Activated naive CD4-positive, alpha-beta T cell treated with anti-CD3 and anti-CD28 coated beads, Interleukin-2, amount 50 U/mL, for 24 hours (primary cell): Measurements from ENCODE around the gene CPN2.

Experiments used
- H3K27ac Mint-ChIP-seq: one replicate; pipeline ENCODE4 v1.8.0; 2021; ENCODE audit warnings: mild to moderate bottlenecking, mixed read lengths
- H3K27me3 Mint-ChIP-seq: one replicate; pipeline ENCODE4 v1.8.0; 2021; ENCODE audit warnings: mixed read lengths
- H3K36me3 Mint-ChIP-seq: one replicate; pipeline ENCODE4 v1.8.0; 2021; ENCODE audit warnings: mixed read lengths
- H3K4me1 Mint-ChIP-seq: one replicate; pipeline ENCODE4 v1.8.0; 2021; ENCODE audit warnings: mixed read lengths
- H3K4me3 Mint-ChIP-seq: one replicate; pipeline ENCODE4 v1.8.0; 2021; ENCODE audit warnings: mild to moderate bottlenecking, mixed read lengths
- H3K9me3 Mint-ChIP-seq: one replicate; pipeline ENCODE4 v1.8.0; 2021; ENCODE audit warnings: mixed read lengths

Gene CPN2

GRCh38 chr3:194370753-194371152 lies 19.6 kb upstream of the CPN2 start:
- peaks cover 16% of the 10 kb centered on the region for H3K27me3 Mint-ChIP-seq
- peaks cover 3% of the 10 kb centered on the region for H3K4me1 Mint-ChIP-seq
- no peaks in the 10 kb centered on the region for H3K36me3 Mint-ChIP-seq
- no peak overlapping the region for H3K27ac Mint-ChIP-seq
- no peaks in the 10 kb centered on the region for H3K9me3 Mint-ChIP-seq
- H3K4me3 Mint-ChIP-seq, result no peak overlapping the region

- H3K27ac Mint-ChIP-seq, result no peak within 1 kb of the TSS
- H3K36me3 Mint-ChIP-seq, result no peaks in the 10 kb centered on the region
- no peaks in the 10 kb centered on the region for H3K9me3 Mint-ChIP-seq
- H3K4me3 Mint-ChIP-seq, result no peak within 1 kb of the TSS
- H3K27me3 Mint-ChIP-seq, result peaks cover 16% of the 10 kb centered on the region
- H3K4me1 Mint-ChIP-seq, result peaks cover 3% of the 10 kb centered on the region
Measured at GRCh38 chr3:194369522-194370279, 18.6 kb upstream of the CPN2 start, which contains the start of gene LRRC15. LRRC15 (minus strand) TSS chr3:194369743; CDS start chr3:194361043, 8,700 bp downstream.

- no peak overlapping the region for H3K4me3 Mint-ChIP-seq
- peaks cover 16% of the 10 kb centered on the region for H3K27me3 Mint-ChIP-seq
- peaks cover 3% of the 10 kb centered on the region for H3K4me1 Mint-ChIP-seq
- H3K36me3 Mint-ChIP-seq, result no peaks in the 10 kb centered on the region
- H3K27ac Mint-ChIP-seq, result no peak overlapping the region
- H3K9me3 Mint-ChIP-seq, result no peaks in the 10 kb centered on the region
Measured at GRCh38 chr3:194368918-194369317, 17.8 kb upstream of the CPN2 start.

- Mint-ChIP-seq H3K27me3 (peaks cover 16% of the 10 kb centered on the region), H3K36me3 (no peaks in the 10 kb centered on the region), H3K4me1 (peaks cover 3% of the 10 kb centered on the region), H3K9me3 (no peaks in the 10 kb centered on the region), H3K27ac (no peak overlapping the region), H3K4me3 (no peak overlapping the region)
Measured at GRCh38 chr3:194367992-194368841, 17.1 kb upstream of the CPN2 start.

- Mint-ChIP-seq H3K27me3 (peaks cover 16% of the 10 kb centered on the region), H3K36me3 (no peaks in the 10 kb centered on the region), H3K9me3 (no peaks in the 10 kb centered on the region), H3K27ac (no peak overlapping the region), H3K4me1 (peaks cover 3% of the 10 kb centered on the region), H3K4me3 (no peak overlapping the region)
Measured at GRCh38 chr3:194365978-194366490, 14.9 kb upstream of the CPN2 start.

GRCh38 chr3:194365526-194365925 lies 14.4 kb upstream of the CPN2 start:
- Mint-ChIP-seq H3K4me1 (peaks cover 3% of the 10 kb centered on the region), H3K4me3 (no peak overlapping the region), H3K9me3 (no peaks in the 10 kb centered on the region), H3K27me3 (peaks cover 15% of the 10 kb centered on the region), H3K27ac (no peak overlapping the region), H3K36me3 (no peaks in the 10 kb centered on the region)

GRCh38 chr3:194364652-194365434 lies 13.7 kb upstream of the CPN2 start:
- Mint-ChIP-seq H3K4me1 (peaks cover 1% of the 10 kb centered on the region), H3K36me3 (no peaks in the 10 kb centered on the region), H3K4me3 (no peak overlapping the region), H3K27me3 (peaks cover 8% of the 10 kb centered on the region), H3K9me3 (no peaks in the 10 kb centered on the region), H3K27ac (no peak overlapping the region)

GRCh38 chr3:194364314-194364651 lies 13.2 kb upstream of the CPN2 start:
- H3K4me3 Mint-ChIP-seq, result no peak overlapping the region
- no peaks in the 10 kb centered on the region for H3K4me1 Mint-ChIP-seq
- no peaks in the 10 kb centered on the region for H3K36me3 Mint-ChIP-seq
- no peak overlapping the region for H3K27ac Mint-ChIP-seq
- peaks cover 8% of the 10 kb centered on the region for H3K27me3 Mint-ChIP-seq
- H3K9me3 Mint-ChIP-seq, result no peaks in the 10 kb centered on the region

GRCh38 chr3:194360568-194360967 lies 9.4 kb upstream of the CPN2 start:
- no peak overlapping the region for H3K27ac Mint-ChIP-seq
- H3K4me3 Mint-ChIP-seq, result no peak overlapping the region
- peaks cover 1% of the 10 kb centered on the region for H3K27me3 Mint-ChIP-seq
- no peaks in the 10 kb centered on the region for H3K9me3 Mint-ChIP-seq
- H3K36me3 Mint-ChIP-seq, result no peaks in the 10 kb centered on the region
- H3K4me1 Mint-ChIP-seq, result no peaks in the 10 kb centered on the region

GRCh38 chr3:194357681-194358080 lies 6.6 kb upstream of the CPN2 start:
- peaks cover 1% of the 10 kb centered on the region for H3K27me3 Mint-ChIP-seq
- H3K9me3 Mint-ChIP-seq, result no peaks in the 10 kb centered on the region
- no peak overlapping the region for H3K4me3 Mint-ChIP-seq
- no peaks in the 10 kb centered on the region for H3K36me3 Mint-ChIP-seq
- no peak overlapping the region for H3K27ac Mint-ChIP-seq
- peaks cover 3% of the 10 kb centered on the region for H3K4me1 Mint-ChIP-seq

- Mint-ChIP-seq H3K36me3 (no peaks in the 10 kb centered on the region), H3K4me1 (peaks cover 3% of the 10 kb centered on the region), H3K27me3 (peaks cover 1% of the 10 kb centered on the region), H3K27ac (no peak overlapping the region), H3K9me3 (no peaks in the 10 kb centered on the region), H3K4me3 (no peak overlapping the region)
Measured at GRCh38 chr3:194355379-194355778, 4.3 kb upstream of the CPN2 start.

- Mint-ChIP-seq H3K4me1 (peaks cover 3% of the 10 kb centered on the region), H3K27ac (no peak overlapping the region), H3K9me3 (no peaks in the 10 kb centered on the region), H3K27me3 (peaks cover 1% of the 10 kb centered on the region), H3K4me3 (no peak overlapping the region), H3K36me3 (no peaks in the 10 kb centered on the region)
Measured at GRCh38 chr3:194354315-194354714, 3.2 kb upstream of the CPN2 start.

GRCh38 chr3:194352667-194353246 lies 1.6 kb upstream of the CPN2 start:
- H3K27me3 Mint-ChIP-seq, result peaks cover 1% of the 10 kb centered on the region
- H3K4me1 Mint-ChIP-seq, result peaks cover 3% of the 10 kb centered on the region
- H3K4me3 Mint-ChIP-seq, result no peak overlapping the region
- no peaks in the 10 kb centered on the region for H3K9me3 Mint-ChIP-seq
- H3K36me3 Mint-ChIP-seq, result no peaks in the 10 kb centered on the region
- no peak overlapping the region for H3K27ac Mint-ChIP-seq

GRCh38 chr3:194351952-194352536 lies 916 bp upstream of the CPN2 start:
- no peaks in the 10 kb centered on the region for H3K36me3 Mint-ChIP-seq

GRCh38 chr3:194350726-194351071 lies 429 bp downstream of the CPN2 start:
- no peaks in the 10 kb centered on the region for H3K9me3 Mint-ChIP-seq

More at GRCh38 chr3:194351952-194352536, 916 bp upstream of the CPN2 start:
- Mint-ChIP-seq H3K9me3 (no peaks in the 10 kb centered on the region), H3K4me1 (peaks cover 3% of the 10 kb centered on the region), H3K27me3 (peaks cover 1% of the 10 kb centered on the region), H3K4me3 (no peak overlapping the region), H3K27ac (no peak overlapping the region)

More at GRCh38 chr3:194350726-194351071, 429 bp downstream of the CPN2 start:
- no peak overlapping the region for H3K4me3 Mint-ChIP-seq
- H3K27me3 Mint-ChIP-seq, result no peaks in the 10 kb centered on the region
- peaks cover 3% of the 10 kb centered on the region for H3K4me1 Mint-ChIP-seq
- no peaks in the 10 kb centered on the region for H3K36me3 Mint-ChIP-seq
- no peak overlapping the region for H3K27ac Mint-ChIP-seq
